Skeletal muscle tissue (tissue), 4 donors: Measurements from ENCODE around the gene TRIM61. TPM values are rescaled to one million over a fixed set of nuclear protein-coding genes. Genes with fewer than 3 reads are reported as not detected.
"Not testable (repeated sequence)": the region's sequence is repeated elsewhere in the genome, so short reads cannot be mapped to it uniquely, and the experiment has no call there.

Experiments
- H3K27ac ChIP-seq: one replicate; pipeline ENCODE4 v1.7.0; 2013; ENCODE audit warnings: mild to moderate bottlenecking, low read depth, low read length, inconsistent platforms
- H3K27me3 ChIP-seq, 3 donors: one replicate each; pipeline ENCODE4 v1.7.0; 2013; ENCODE audit warnings: low read length in 3 of 3; ENCODE audit not compliant: control insufficient read depth in 3 of 3, insufficient read depth in 3 of 3
- H3K36me3 ChIP-seq, 3 donors: one replicate each; pipeline ENCODE4 v1.7.0; 2013; ENCODE audit warnings: low read length in 3 of 3; ENCODE audit not compliant: control insufficient read depth in 3 of 3, insufficient read depth in 3 of 3
- H3K4me1 ChIP-seq, 3 donors: one replicate each; pipeline ENCODE4 v1.7.0; 2013; ENCODE audit warnings: low read length in 3 of 3, mild to moderate bottlenecking in 3 of 3; ENCODE audit not compliant: control insufficient read depth in 3 of 3, insufficient read depth in 3 of 3
- H3K4me3 ChIP-seq, 3 donors: one replicate each; pipeline ENCODE4 v1.7.0; 2013; ENCODE audit warnings: low read length in 3 of 3
- H3K9ac ChIP-seq, 3 donors: one replicate each; pipeline ENCODE4 v1.7.0; 2013; ENCODE audit warnings: low read length in 3 of 3, mild to moderate bottlenecking in 3 of 3, moderate library complexity in 2 of 3, low read depth in 1 of 3
- H3K9me3 ChIP-seq, 3 donors: one replicate each; pipeline ENCODE4 v1.7.0; 2013; ENCODE audit warnings: low read length in 3 of 3; ENCODE audit not compliant: control insufficient read depth in 3 of 3
- total RNA-seq: library from RNA; depleted of rRNA; stranded (reverse); fragments of >200 nt; gene quantifications from one replicate; pipeline ENCODE4 v1.2.3, GENCODE V29; 2014
- donor health status: Osteomylitis.

The TRIM61 gene
- total RNA-seq, 1 donor from 2014 or later: 2.6 TPM

GRCh38 chr4:165006456-165006855 lies 29.0 kb upstream of the TRIM61 start:
- Histone ChIP-seq H3K9me3 (no peaks in the 10 kb centered on the region), H3K4me1 (no peaks in the 10 kb centered on the region), H3K36me3 (no peaks in the 10 kb centered on the region), H3K27ac (no peak overlapping the region), H3K27me3 (no peaks in the 10 kb centered on the region), H3K9ac (no peak overlapping the region), H3K4me3 (no peak overlapping the region)

GRCh38 chr4:165005352-165005925 lies 28.0 kb upstream of the TRIM61 start:
- Histone ChIP-seq H3K4me1 (no peaks in the 10 kb centered on the region), H3K9ac (no peak overlapping the region), H3K27ac (no peak overlapping the region), H3K9me3 (no peaks in the 10 kb centered on the region), H3K36me3 (no peaks in the 10 kb centered on the region), H3K27me3 (no peaks in the 10 kb centered on the region), H3K4me3 (no peak overlapping the region)

DNA sequence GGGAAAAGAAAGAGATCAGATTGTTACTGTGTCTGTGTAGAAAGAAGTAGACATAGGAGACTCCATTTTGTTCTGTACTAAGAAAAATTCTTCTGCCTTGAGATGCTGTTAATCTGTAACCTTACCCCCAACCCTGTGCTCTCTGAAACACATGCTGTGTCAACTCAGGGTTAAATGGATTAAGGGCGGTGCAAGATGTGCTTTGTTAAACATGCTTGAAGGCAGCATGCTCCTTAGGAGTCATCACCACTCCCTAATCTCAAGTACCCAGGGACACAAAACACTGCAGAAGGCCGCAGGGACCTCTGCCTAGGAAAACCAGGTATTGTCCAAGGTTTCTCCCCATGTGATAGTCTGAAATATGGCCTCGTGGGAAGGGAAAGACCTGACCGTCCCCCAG lies 24.5 kb upstream of the TRIM61 start:
- not testable (repeated sequence) for H3K36me3 ChIP-seq, H3K27me3 ChIP-seq, H3K9ac ChIP-seq, H3K9me3 ChIP-seq, H3K4me1 ChIP-seq, H3K4me3 ChIP-seq, H3K27ac ChIP-seq

GRCh38 chr4:164998526-164999080 lies 21.1 kb upstream of the TRIM61 start:
- H3K4me3 ChIP-seq, H3K27ac ChIP-seq, H3K27me3 ChIP-seq, H3K4me1 ChIP-seq, H3K9me3 ChIP-seq, H3K9ac ChIP-seq, H3K36me3 ChIP-seq: not testable (repeated sequence)

GRCh38 chr4:164997941-164998340 lies 20.5 kb upstream of the TRIM61 start:
- Histone ChIP-seq H3K4me1 (no peaks in the 10 kb centered on the region), H3K27me3 (no peaks in the 10 kb centered on the region), H3K4me3 (no peak overlapping the region), H3K9me3 (no peaks in the 10 kb centered on the region), H3K36me3 (no peaks in the 10 kb centered on the region), H3K9ac (no peak overlapping the region), H3K27ac (no peak overlapping the region)

GRCh38 chr4:164997324-164997723 lies 19.9 kb upstream of the TRIM61 start:
- H3K9ac ChIP-seq: no peak overlapping the region
- no peaks in the 10 kb centered on the region for H3K9me3 ChIP-seq
- no peak overlapping the region for H3K4me3 ChIP-seq
- no peaks in the 10 kb centered on the region for H3K4me1 ChIP-seq
- H3K36me3 ChIP-seq: no peaks in the 10 kb centered on the region
- no peaks in the 10 kb centered on the region for H3K27me3 ChIP-seq
- no peak overlapping the region for H3K27ac ChIP-seq

- H3K4me1 ChIP-seq, H3K4me3 ChIP-seq, H3K9me3 ChIP-seq, H3K27ac ChIP-seq, H3K9ac ChIP-seq, H3K36me3 ChIP-seq, H3K27me3 ChIP-seq: not testable (repeated sequence)
Observed at GRCh38 chr4:164996123-164996522, 18.7 kb upstream of the TRIM61 start.

DNA sequence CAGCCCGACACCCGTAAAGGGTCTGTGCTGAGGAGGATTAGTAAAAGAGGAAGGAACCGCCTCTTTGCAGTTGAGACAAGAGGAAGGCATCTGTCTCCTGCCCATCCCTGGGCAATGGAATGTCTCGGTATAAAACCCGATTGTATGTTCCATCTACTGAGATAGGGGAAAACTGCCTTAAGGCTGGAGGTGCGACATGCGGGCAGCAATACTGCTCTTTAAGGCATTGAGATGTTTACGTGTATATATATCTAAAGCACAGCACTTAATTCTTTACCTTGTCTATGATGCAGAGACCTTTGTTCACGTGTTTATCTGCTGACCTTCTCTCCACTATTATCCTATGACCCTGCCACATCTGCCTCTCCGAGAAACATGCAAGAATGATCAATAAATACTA lies 13.3 kb upstream of the TRIM61 start:
- H3K9me3 ChIP-seq, H3K4me1 ChIP-seq, H3K4me3 ChIP-seq, H3K27me3 ChIP-seq, H3K36me3 ChIP-seq, H3K27ac ChIP-seq, H3K9ac ChIP-seq: not testable (repeated sequence)

DNA sequence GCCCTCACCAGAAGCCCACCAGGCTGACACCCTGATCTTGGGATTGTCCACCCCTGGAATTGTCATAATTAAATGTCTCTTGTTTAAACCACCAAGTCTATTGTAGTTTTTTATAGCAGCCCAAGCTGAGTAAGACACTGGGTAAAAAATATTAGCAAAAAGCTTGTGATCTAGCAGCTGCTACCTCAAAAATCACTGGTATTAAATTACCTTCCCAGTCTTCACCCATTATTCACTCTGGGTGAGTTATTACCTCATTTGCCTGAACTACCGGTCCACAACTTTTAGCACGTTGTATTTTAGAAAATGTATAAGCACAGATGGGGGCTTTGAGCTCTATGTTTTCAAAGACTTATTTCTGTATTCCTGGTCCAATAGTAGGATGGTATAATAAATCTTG lies 12.0 kb upstream of the TRIM61 start:
- Histone ChIP-seq H3K4me1 (no peaks in the 10 kb centered on the region), H3K9ac (no peak overlapping the region), H3K36me3 (no peaks in the 10 kb centered on the region), H3K27me3 (no peaks in the 10 kb centered on the region), H3K27ac (no peak overlapping the region), H3K4me3 (no peak overlapping the region), H3K9me3 (no peaks in the 10 kb centered on the region)

- not testable (repeated sequence) for H3K27ac ChIP-seq, H3K9ac ChIP-seq, H3K4me3 ChIP-seq, H3K27me3 ChIP-seq, H3K9me3 ChIP-seq, H3K4me1 ChIP-seq, H3K36me3 ChIP-seq
Observed at GRCh38 chr4:164971929-164972328, 5.5 kb downstream of the TRIM61 start.

GRCh38 chr4:164959896-164960295 lies 17.6 kb downstream of the TRIM61 start:
- Histone ChIP-seq H3K27me3 (no peaks in the 10 kb centered on the region), H3K9me3 (no peaks in the 10 kb centered on the region), H3K9ac (no peak overlapping the region), H3K36me3 (no peaks in the 10 kb centered on the region), H3K4me3 (no peak overlapping the region), H3K27ac (no peak overlapping the region), H3K4me1 (peaks cover 0 to 12% (median 0%) of the 10 kb centered on the region in 3 donors)
